A549 (cell line): ENCODE measurements around the gene RAD51B. TPM values are rescaled to one million over a fixed set of nuclear protein-coding genes. Genes with fewer than 3 reads are reported as not detected.

Experiments
- ATAC-seq, 2 experiments: fragments of 200-7000 bp in 1 of 2; fragments of >200 bp in 1 of 2; cut with Nextera tagmentation in 1 of 2; cut with Tn5 transposase in 1 of 2; 3 replicates each; pipeline versions ENCODE4 v1.8.0 to v1.9.1; 2018 to 2020; ENCODE audit warnings: mild to moderate bottlenecking in 1 of 2, moderate library complexity in 1 of 2
- CTCF ChIA-PET: fragments of 300-600 bp; sonication (Branson Sonifier 250); formaldehyde crosslinking; extraction: SDS; loops from one replicate; lab custom pipeline; 2021; ENCODE audit warnings: antibody characterized with exemption, inconsistent platforms; lab: Yijun Ruan, JAX
- POLR2A ChIA-PET: fragments of 350-600 bp; formaldehyde crosslinking; extraction: SDS; loops from one replicate; lab custom pipeline; 2021; ENCODE audit warnings: antibody characterized with exemption, inconsistent platforms; lab: Yijun Ruan, JAX
- DNase-seq, 2 experiments: peaks; one replicate each; pipeline versions ENCODE4 v3.0.0 to v3.0.0-alpha.2; 2011 to 2016; ENCODE audit warnings: low read depth in 1 of 2, low spot score in 1 of 2
- FAIRE-seq: peaks from 2 replicates; lab custom pipeline; 2011; peaks lifted over from hg19 to GRCh38; lab: Jason Lieb, UNC
- H3K27ac ChIP-seq, 2 experiments: fragments of >200 bp; sonication (Bioruptor Twin); formaldehyde crosslinking; 3 replicates each; pipeline ENCODE4 v1.5.1; 2016 to 2017
- H3K4me1 ChIP-seq: fragments of >200 bp; sonication (Bioruptor Twin); formaldehyde crosslinking; 3 replicates; pipeline ENCODE4 v1.6.1; 2016
- H3K4me2 ChIP-seq: fragments of >200 bp; sonication (Bioruptor Twin); formaldehyde crosslinking; 3 replicates; pipeline ENCODE4 v1.6.1; 2016
- H3K4me3 ChIP-seq: fragments of >200 bp; sonication (Bioruptor Twin); formaldehyde crosslinking; 3 replicates; pipeline ENCODE4 v1.5.1; 2016
- H3K9me3 ChIP-seq: fragments of >200 bp; sonication (Bioruptor Twin); formaldehyde crosslinking; 3 replicates; pipeline ENCODE4 v1.6.1; 2016
- CBX8 ChIP-seq: fragments of 200-600 bp; sonication (generic); IDR thresholded peaks from 2 replicates; pipeline ENCODE4 v1.6.1; 2016
- CHD4 ChIP-seq: fragments of 200-600 bp; sonication (generic); IDR thresholded peaks from 2 replicates; pipeline ENCODE4 v1.6.1; 2016; ENCODE audit warnings: antibody characterized with exemption, mild to moderate bottlenecking, borderline replicate concordance
- EHMT2 ChIP-seq: fragments of 200-600 bp; sonication (generic); IDR thresholded peaks from 2 replicates; pipeline ENCODE4 v1.6.1; 2016; ENCODE audit warnings: antibody characterized with exemption, low read depth, mild to moderate bottlenecking, moderate library complexity
- EP300 ChIP-seq, 2 experiments: fragments of >200 bp; sonication (Bioruptor Twin); formaldehyde crosslinking; IDR thresholded peaks; 2 replicates in 1 of 2; 3 replicates in 1 of 2; pipeline ENCODE4 v1.6.1; 2016 to 2017
- ESRRA ChIP-seq: fragments of 150-350 bp; IDR thresholded peaks from 2 replicates; pipeline ENCODE4 v1.6.1; 2014; ENCODE audit warnings: mild to moderate bottlenecking, low read length, borderline replicate concordance
- FOSL2 ChIP-seq, 2 experiments: fragments of 450-650 bp in 1 of 2; fragments of >200 bp in 1 of 2; sonication (Bioruptor Twin) in 1 of 2; formaldehyde crosslinking; IDR thresholded peaks; 2 replicates each; pipeline versions ENCODE4 v1.5.0 to v1.6.1; 2016 to 2020; ENCODE audit warnings: mild to moderate bottlenecking in 1 of 2, moderate library complexity in 1 of 2
- HOXB5 ChIP-seq: fragments of 250-450 bp; sonication (Bioruptor Pico); IDR thresholded peaks from 2 replicates; pipeline ENCODE4 v1.5.0; 2020; ENCODE audit warnings: mild to moderate bottlenecking, moderate library complexity
- JUN ChIP-seq, 2 experiments: fragments of >200 bp; sonication (Bioruptor Twin); formaldehyde crosslinking; IDR thresholded peaks; 2 replicates in 1 of 2; 3 replicates in 1 of 2; pipeline ENCODE4 v1.6.1; 2016 to 2017
- KDM1A ChIP-seq: fragments of 200-600 bp; sonication (generic); IDR thresholded peaks from 2 replicates; pipeline ENCODE4 v1.6.1; 2016; ENCODE audit warnings: low read depth, mild to moderate bottlenecking
- KDM5A ChIP-seq: fragments of 200-600 bp; sonication (generic); IDR thresholded peaks from 2 replicates; pipeline ENCODE4 v1.6.1; 2016; ENCODE audit warnings: antibody characterized with exemption, mild to moderate bottlenecking
- MAFK ChIP-seq: fragments of 450-650 bp; IDR thresholded peaks from 2 replicates; pipeline ENCODE4 v1.6.1; 2014; ENCODE audit not compliant: partially characterized antibody
- NPAS2 ChIP-seq: fragments of 250-450 bp; sonication (Bioruptor Pico); IDR thresholded peaks from 2 replicates; pipeline ENCODE4 v1.8.0; 2022; ENCODE audit warnings: mild to moderate bottlenecking, moderate library complexity, borderline replicate concordance
- PHF8 ChIP-seq: fragments of 200-600 bp; sonication (generic); IDR thresholded peaks from 2 replicates; pipeline ENCODE4 v1.6.1; 2016; ENCODE audit warnings: low read depth, mild to moderate bottlenecking, antibody characterized with exemption, moderate library complexity, borderline replicate concordance
- POLR2A ChIP-seq: IDR thresholded peaks from 2 replicates; pipeline ENCODE4 v1.6.1; 2012; ENCODE audit warnings: mild to moderate bottlenecking, low read length
- RAD21 ChIP-seq, 2 experiments: fragments of >200 bp in 1 of 2; sonication (Bioruptor Twin) in 1 of 2; formaldehyde crosslinking in 1 of 2; IDR thresholded peaks in 1 of 2; conservative IDR thresholded peaks in 1 of 2; 2 replicates in 1 of 2; 3 replicates in 1 of 2; pipeline ENCODE4 v1.6.1; 2012 to 2018; ENCODE audit warnings: inconsistent platforms in 1 of 2
- RARB ChIP-seq: fragments of 250-450 bp; sonication (Bioruptor Pico); IDR thresholded peaks from 2 replicates; pipeline ENCODE4 v1.8.0; 2021; ENCODE audit warnings: mild to moderate bottlenecking, moderate library complexity
- RCOR1 ChIP-seq: fragments of 150-350 bp; IDR thresholded peaks from 2 replicates; pipeline ENCODE4 v1.6.1; 2014; ENCODE audit warnings: antibody characterized with exemption, low read length, low read depth
- RFX5 ChIP-seq: fragments of 450-650 bp; IDR thresholded peaks from 2 replicates; pipeline ENCODE4 v1.7.1; 2014; ENCODE audit warnings: antibody characterized with exemption, mild to moderate bottlenecking, moderate library complexity
- RNF2 ChIP-seq: fragments of 200-600 bp; sonication (generic); IDR thresholded peaks from 2 replicates; pipeline ENCODE4 v1.6.1; 2016; ENCODE audit warnings: low read depth, mild to moderate bottlenecking, antibody characterized with exemption, moderate library complexity, borderline replicate concordance
- SREBF2 ChIP-seq: fragments of 450-650 bp; IDR thresholded peaks from 2 replicates; pipeline ENCODE4 v1.6.1; 2014; ENCODE audit warnings: mild to moderate bottlenecking, moderate library complexity
- TP53 ChIP-seq: fragments of 250-450 bp; sonication (Bioruptor Pico); IDR thresholded peaks from 2 replicates; pipeline ENCODE4 v1.5.0; 2021; ENCODE audit warnings: mild to moderate bottlenecking, moderate library complexity
- ZFP36 ChIP-seq: fragments of 450-650 bp; IDR thresholded peaks from 2 replicates; pipeline ENCODE4 v1.6.1; 2014; ENCODE audit warnings: borderline replicate concordance; ENCODE audit not compliant: partially characterized antibody
- ZNF302 ChIP-seq: fragments of 250-450 bp; sonication (Bioruptor Pico); IDR thresholded peaks from 2 replicates; pipeline ENCODE4 v1.9.0; 2021; ENCODE audit warnings: inconsistent platforms, mild to moderate bottlenecking, moderate library complexity
- WGBS: methylation state at CpG from one replicate; pipeline ENCODE4 v1.1.6; 2017; ENCODE audit errors: missing lambda C conversion rate; 5-methylcytosine and 5-hydroxymethylcytosine counted together
- polyA plus RNA-seq, 4 experiments: library from polyadenylated mRNA; depleted of rRNA in 3 of 4; stranded (reverse); fragments of >200 nt; fragmentation: RNase III in 1 of 4; extraction: RNeasy Plus Mini Kit Qiagen cat#74134 plus additional on column Dnase treatment in 1 of 4; gene quantifications; 2 replicates in 3 of 4; 3 replicates in 1 of 4; pipeline ENCODE4 v1.2.3, GENCODE V29; 2011 to 2017
- TF ChIP-seq, protein P1 (sequence below): fragments of 250-450 bp; sonication (Bioruptor Pico); IDR thresholded peaks from 2 replicates; pipeline ENCODE4 v1.5.0; 2021; ENCODE audit warnings: mild to moderate bottlenecking, moderate library complexity, borderline replicate concordance
- TF ChIP-seq, protein P2 (sequence below): IDR thresholded peaks from 2 replicates; pipeline ENCODE4 v1.6.1; 2012
- TF ChIP-seq, protein P3 (sequence below): IDR thresholded peaks from 2 replicates; pipeline ENCODE4 v1.6.1; 2012

RAD51B gene
- polyA plus RNA-seq, 2 of the 4 experiments (the other 2 are of a cell fraction): 7.2 to 10.8 TPM

DNA sequence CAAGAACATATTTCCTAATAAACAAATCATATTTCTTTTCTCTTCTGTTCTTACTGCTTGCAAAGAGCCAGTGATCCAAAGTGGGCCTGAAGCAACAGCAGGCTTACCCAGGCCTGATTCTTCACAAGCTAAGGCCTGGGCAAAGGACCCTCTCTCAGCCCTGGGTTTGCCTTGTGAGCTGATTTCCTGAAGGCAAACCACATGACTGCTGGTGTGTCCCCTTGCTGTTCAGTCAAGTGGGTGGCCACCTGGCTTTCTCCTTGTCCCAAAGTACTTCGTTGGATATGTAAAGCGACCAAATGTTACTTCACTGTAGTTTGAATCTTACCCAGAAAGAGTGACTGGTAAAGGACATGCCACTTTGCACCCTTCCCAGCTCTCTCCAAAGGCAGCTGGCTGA, 580.4 kb downstream of the RAD51B start:
- Histone ChIP-seq H3K4me3 (no peak overlapping the region), H3K9me3 (no peaks in the 10 kb centered on the region), H3K4me2 (no peak overlapping the region), H3K27ac (peak overlapping the region; percentile 35 to 64; a peak in 4 of 6 replicates), H3K4me1 (peaks cover 36% of the 10 kb centered on the region)
- no peak for DNase-seq
- WGBS: 93% methylated on average over 2 of the region's 2 CpGs
- no peak for TF ChIP-seq RAD21 (conservative IDR thresholded peaks at IDR 0.05 in 1 of 2, IDR thresholded peaks at IDR 0.05 in 1 of 2)
- no peak for TF ChIP-seq ESRRA
- no peak for TF ChIP-seq RNF2
- TF ChIP-seq RARB (CRISPR knock-in tag): no peak
- TF ChIP-seq, protein P1, sequence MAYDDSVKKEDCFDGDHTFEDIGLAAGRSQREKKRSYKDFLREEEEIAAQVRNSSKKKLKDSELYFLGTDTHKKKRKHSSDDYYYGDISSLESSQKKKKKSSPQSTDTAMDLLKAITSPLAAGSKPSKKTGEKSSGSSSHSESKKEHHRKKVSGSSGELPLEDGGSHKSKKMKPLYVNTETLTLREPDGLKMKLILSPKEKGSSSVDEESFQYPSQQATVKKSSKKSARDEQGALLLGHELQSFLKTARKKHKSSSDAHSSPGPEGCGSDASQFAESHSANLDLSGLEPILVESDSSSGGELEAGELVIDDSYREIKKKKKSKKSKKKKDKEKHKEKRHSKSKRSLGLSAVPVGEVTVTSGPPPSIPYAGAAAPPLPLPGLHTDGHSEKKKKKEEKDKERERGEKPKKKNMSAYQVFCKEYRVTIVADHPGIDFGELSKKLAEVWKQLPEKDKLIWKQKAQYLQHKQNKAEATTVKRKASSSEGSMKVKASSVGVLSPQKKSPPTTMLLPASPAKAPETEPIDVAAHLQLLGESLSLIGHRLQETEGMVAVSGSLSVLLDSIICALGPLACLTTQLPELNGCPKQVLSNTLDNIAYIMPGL (CRISPR knock-in tag): no peak
- no peak for TF ChIP-seq CBX8
- TF ChIP-seq JUN (IDR thresholded peaks at IDR 0.05): no peak
- no peak for TF ChIP-seq MAFK
- TF ChIP-seq KDM1A: no peak
- TF ChIP-seq, protein P2, sequence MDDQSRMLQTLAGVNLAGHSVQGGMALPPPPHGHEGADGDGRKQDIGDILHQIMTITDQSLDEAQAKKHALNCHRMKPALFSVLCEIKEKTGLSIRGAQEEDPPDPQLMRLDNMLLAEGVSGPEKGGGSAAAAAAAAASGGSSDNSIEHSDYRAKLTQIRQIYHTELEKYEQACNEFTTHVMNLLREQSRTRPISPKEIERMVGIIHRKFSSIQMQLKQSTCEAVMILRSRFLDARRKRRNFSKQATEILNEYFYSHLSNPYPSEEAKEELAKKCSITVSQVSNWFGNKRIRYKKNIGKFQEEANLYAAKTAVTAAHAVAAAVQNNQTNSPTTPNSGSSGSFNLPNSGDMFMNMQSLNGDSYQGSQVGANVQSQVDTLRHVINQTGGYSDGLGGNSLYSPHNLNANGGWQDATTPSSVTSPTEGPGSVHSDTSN: no peak
- TF ChIP-seq NPAS2 (CRISPR knock-in tag): no peak
- TF ChIP-seq SREBF2: no peak
- TF ChIP-seq FOSL2 (IDR thresholded peaks at IDR 0.05): no peak
- TF ChIP-seq FOSL2 (CRISPR knock-in tag; IDR thresholded peaks at IDR 0.05): no peak
- TF ChIP-seq, protein P3, sequence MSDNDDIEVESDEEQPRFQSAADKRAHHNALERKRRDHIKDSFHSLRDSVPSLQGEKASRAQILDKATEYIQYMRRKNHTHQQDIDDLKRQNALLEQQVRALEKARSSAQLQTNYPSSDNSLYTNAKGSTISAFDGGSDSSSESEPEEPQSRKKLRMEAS: no peak
- no peak for TF ChIP-seq ZFP36
- FAIRE-seq: no peak
- CTCF ChIA-PET: interaction anchor here (0.9 to 1.8 kb wide), 2 partner anchors 13 to 151 kb away, joined by 3 to 6 read pairs; no protein-coding TSS in a partner anchor
- POLR2A ChIA-PET: no interaction called here
- ATAC-seq: no peak

DNA sequence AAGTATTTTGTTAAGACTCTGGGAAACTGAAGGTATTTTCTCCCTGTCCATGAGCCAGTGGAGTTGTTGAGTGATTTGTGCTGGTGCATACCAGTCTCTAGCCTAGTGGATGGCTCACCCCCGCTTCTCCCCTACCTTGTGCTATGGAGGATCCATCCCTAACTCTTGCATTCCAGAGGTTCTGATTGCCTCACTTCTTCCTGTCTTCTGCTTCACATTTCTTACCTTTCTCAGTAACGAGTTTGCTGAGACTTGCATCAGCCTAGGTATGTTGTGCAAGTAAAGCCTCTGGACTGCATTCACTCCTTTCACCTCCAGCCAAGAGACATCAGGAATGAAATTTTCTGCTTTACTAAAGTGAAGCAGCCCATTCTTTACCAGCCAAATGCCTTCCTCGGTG, 581.7 kb downstream of the RAD51B start:
- DNase-seq: no peak
- ATAC-seq: no peak
- H3K27ac ChIP-seq: peak overlapping the region in 1 of 2 experiments; percentile 49; a peak in 3 of 6 replicates
- no peak for FAIRE-seq
- ChIA-PET POLR2A (no interaction called here), CTCF (interaction anchor here (1.5 to 1.6 kb wide), 3 partner anchors 13 to 374 kb away, joined by 3 read pairs; no protein-coding TSS in a partner anchor)
- 91% methylated on average over 3 of the region's 3 CpGs for WGBS
- peaks cover 25% of the 10 kb centered on the region for H3K4me1 ChIP-seq
- H3K9me3 ChIP-seq: no peaks in the 10 kb centered on the region
- no peak overlapping the region for H3K4me2 ChIP-seq
- TF ChIP-seq JUN (IDR thresholded peaks at IDR 0.05) (no peak), KDM5A (no peak)
- TF ChIP-seq, all 56 proteins: peak for 0
- H3K4me3 ChIP-seq: no peak overlapping the region

DNA sequence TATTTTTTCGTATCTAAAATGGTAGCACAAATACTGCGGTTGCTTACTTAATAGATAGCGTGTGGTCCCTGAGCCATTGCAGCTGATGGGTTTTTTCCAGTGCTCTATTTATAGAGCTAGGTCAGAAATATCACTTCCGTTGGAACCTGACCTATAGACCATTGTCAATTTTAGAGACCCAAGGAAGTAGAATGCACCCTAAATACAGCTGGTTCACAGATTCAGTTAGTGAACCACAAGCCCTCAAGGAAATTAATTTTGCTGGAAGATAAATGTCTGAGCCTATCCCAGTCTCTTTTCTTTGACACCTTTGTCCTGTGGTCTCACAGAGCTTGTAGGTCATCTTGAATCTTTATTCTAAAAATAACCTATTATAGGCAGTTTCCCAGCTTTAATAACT, 582.3 kb downstream of the RAD51B start:
- Histone ChIP-seq H3K4me1 (peaks cover 25% of the 10 kb centered on the region), H3K4me3 (no peak overlapping the region), H3K9me3 (no peaks in the 10 kb centered on the region), H3K4me2 (no peak overlapping the region), H3K27ac (no peak overlapping the region)
- ATAC-seq (no peak), FAIRE-seq (no peak), DNase-seq (no peak)
- POLR2A ChIA-PET: no interaction called here
- no peak for TF ChIP-seq RFX5
- no peak for TF ChIP-seq ZFP36
- no peak for TF ChIP-seq POLR2A
- no peak for TF ChIP-seq HOXB5 (CRISPR knock-in tag)
- no peak for TF ChIP-seq PHF8
- TF ChIP-seq EP300 (IDR thresholded peaks at IDR 0.05): no peak
- no peak for TF ChIP-seq RCOR1
- no peak for TF ChIP-seq FOSL2 (IDR thresholded peaks at IDR 0.05)
- no peak for TF ChIP-seq FOSL2 (CRISPR knock-in tag; IDR thresholded peaks at IDR 0.05)
- TF ChIP-seq TP53 (CRISPR knock-in tag): no peak
- no peak for TF ChIP-seq EHMT2
- TF ChIP-seq RAD21 (conservative IDR thresholded peaks at IDR 0.05 in 1 of 2, IDR thresholded peaks at IDR 0.05 in 1 of 2): no peak
- TF ChIP-seq KDM5A: no peak
- no peak for TF ChIP-seq ZNF302 (CRISPR knock-in tag)
- no peak for TF ChIP-seq CHD4
- 93% methylated on average over 4 of the region's 4 CpGs for WGBS
- CTCF ChIA-PET: interaction anchor here (0.7 to 1.6 kb wide), 4 partner anchors 9 to 373 kb away, joined by 3 read pairs; no protein-coding TSS in a partner anchor
